ENCODE data around the gene CKB. TPM values are rescaled to one million over a fixed set of nuclear protein-coding genes. Genes with fewer than 3 reads are reported as not detected.

The CKB gene
- total and polyA plus RNA-seq, 4 donors = 9.0 to 32.9 (median 20.4) TPM

DNA sequence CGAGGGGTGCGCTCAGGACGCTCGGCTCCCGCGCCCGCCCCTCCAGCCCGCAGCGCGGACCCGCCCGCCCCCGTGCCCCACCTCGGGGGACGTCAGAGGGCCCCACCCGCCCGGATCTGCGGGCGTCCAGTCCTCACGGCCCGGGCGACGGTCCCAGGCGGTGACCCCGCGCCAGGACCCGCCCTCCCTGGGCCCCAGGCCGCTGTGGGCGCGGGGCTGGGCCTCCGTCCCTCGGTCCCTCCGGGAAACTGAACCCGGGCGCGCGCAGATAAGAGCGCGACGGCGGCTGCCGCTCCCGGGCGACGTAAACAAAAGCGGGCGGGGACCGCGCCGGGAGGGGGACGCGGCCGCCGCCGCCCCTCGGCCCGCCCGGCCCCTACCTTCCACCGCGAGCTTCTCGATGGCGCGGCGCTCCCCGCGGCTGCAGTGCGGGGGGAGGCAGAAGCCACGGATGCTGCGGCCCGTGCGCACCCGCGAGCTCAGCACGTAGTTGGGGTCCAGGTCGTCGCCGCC, 1.1 kb downstream of the CKB start (continued):
- no peak for TF ChIP-seq ZBTB33 (IDR thresholded peaks at IDR 0.05)
- TF ChIP-seq GABPA (IDR thresholded peaks at IDR 0.05 in 1 of 2, conservative IDR thresholded peaks at IDR 0.05 in 1 of 2) = no peak

DNA sequence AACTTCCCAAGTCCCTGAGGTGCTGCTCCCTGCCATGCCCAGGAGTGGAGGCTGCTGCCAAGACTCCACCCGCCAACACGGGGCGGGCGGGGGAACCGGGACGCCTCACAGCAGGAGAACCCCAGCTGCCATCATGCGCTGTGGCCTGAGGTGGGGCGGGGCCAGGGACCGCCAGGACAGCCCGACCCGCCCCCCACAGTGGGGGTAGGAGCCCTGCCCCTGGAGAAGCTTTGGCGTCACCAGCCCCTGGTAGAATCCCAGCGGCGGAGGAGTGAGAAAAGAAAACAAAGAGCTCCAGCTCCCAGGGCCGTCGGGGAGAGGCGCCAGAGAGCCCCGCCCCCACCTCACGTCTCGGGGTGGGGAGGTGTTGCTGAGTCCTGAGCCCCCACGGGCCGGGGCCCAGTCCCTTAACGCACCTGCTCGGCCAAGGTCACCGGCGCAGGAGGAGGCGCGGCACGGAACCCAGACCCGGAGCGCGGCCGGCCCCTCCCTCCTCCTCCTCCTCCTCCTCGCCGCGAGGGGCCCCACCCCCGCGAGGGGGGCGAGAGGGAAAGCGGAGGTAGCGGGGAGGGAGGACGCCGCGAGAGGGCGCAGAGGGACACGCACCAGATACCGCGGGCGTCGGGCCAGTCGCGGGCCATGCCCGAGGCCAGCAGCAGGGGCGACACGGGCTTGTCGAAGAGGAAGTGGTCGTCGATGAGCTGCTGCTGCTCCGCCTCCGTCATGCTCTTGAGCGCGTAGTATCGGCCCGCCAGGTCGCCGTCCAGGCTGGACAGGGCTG, 1.8 kb downstream of the CKB start:
- no peak overlapping the region for H3K9ac ChIP-seq (ENCODE audit: low read depth in 1 of 2, low read length in 2 of 2)
- 7% methylated on average over 66 of the region's 66 CpGs for WGBS
- H3K4me3 ChIP-seq (ENCODE audit: low read depth in 1 of 3, low read length in 3 of 3) = peak overlapping the region in 2 of 3 donors; percentile 29 to 51
- peak; percentile 69 for DNase-seq (ENCODE audit: low spot score)
- H3K4me1 ChIP-seq (ENCODE audit: control insufficient read depth in 4 of 4, insufficient read depth in 4 of 4, low read length in 3 of 4) = peaks cover 11 to 53% (median 28%) of the 10 kb centered on the region in 4 donors
- H3K27me3 ChIP-seq (ENCODE audit: control insufficient read depth in 4 of 4, insufficient read depth in 4 of 4, low read length in 3 of 4) = no peaks in the 10 kb centered on the region
- peak overlapping the region in 1 of 2 donors; percentile 41 for H3K27ac ChIP-seq (ENCODE audit: low read depth in 1 of 2, low read length in 2 of 2)
- H3K9me3 ChIP-seq (ENCODE audit: control insufficient read depth in 4 of 4, low read length in 3 of 4) = no peaks in the 10 kb centered on the region
- TF ChIP-seq RAD21 (IDR thresholded peaks at IDR 0.05) (peak in 1 of 2 donors; percentile 56), TAF1 (conservative IDR thresholded peaks at IDR 0.05) (no peak), GABPA (IDR thresholded peaks at IDR 0.05 in 1 of 2, conservative IDR thresholded peaks at IDR 0.05 in 1 of 2) (no peak), FOXA1 (IDR thresholded peaks at IDR 0.05) (no peak), CTCF (IDR thresholded peaks at IDR 0.05; ENCODE audit: low read depth, low read length, missing input control) (peak; percentile 38), HNF4G (IDR thresholded peaks at IDR 0.05) (no peak)
- H3K36me3 ChIP-seq (ENCODE audit: control insufficient read depth in 4 of 4, insufficient read depth in 3 of 4, low read depth in 1 of 4, low read length in 3 of 4) = no peaks in the 10 kb centered on the region

GRCh38 chr14:103520269-103520656, 2.4 kb downstream of the CKB start:
- no peak overlapping the region for H3K4me3 ChIP-seq (ENCODE audit: low read depth in 1 of 3, low read length in 3 of 3)
- TF ChIP-seq EGR1 (IDR thresholded peaks at IDR 0.05; ENCODE audit: low read depth in 2 of 2) (no peak), GABPA (IDR thresholded peaks at IDR 0.05 in 1 of 2, conservative IDR thresholded peaks at IDR 0.05 in 1 of 2) (no peak), NR2F2 (IDR thresholded peaks at IDR 0.05) (no peak), YY1 (IDR thresholded peaks at IDR 0.05) (no peak), HNF4G (IDR thresholded peaks at IDR 0.05) (no peak), CTCF (IDR thresholded peaks at IDR 0.05; ENCODE audit: low read depth, low read length, missing input control) (no peak), ZBTB33 (IDR thresholded peaks at IDR 0.05) (no peak)
- H3K27ac ChIP-seq (ENCODE audit: low read depth in 1 of 2, low read length in 2 of 2) = peak overlapping the region in 1 of 2 donors; percentile 41
- no peaks in the 10 kb centered on the region for H3K9me3 ChIP-seq (ENCODE audit: control insufficient read depth in 4 of 4, low read length in 3 of 4)
- no peaks in the 10 kb centered on the region for H3K36me3 ChIP-seq (ENCODE audit: control insufficient read depth in 4 of 4, insufficient read depth in 3 of 4, low read depth in 1 of 4, low read length in 3 of 4)
- no peak for DNase-seq (ENCODE audit: low spot score)
- 83% methylated on average over 10 of the region's 10 CpGs for WGBS
- no peaks in the 10 kb centered on the region for H3K27me3 ChIP-seq (ENCODE audit: control insufficient read depth in 4 of 4, insufficient read depth in 4 of 4, low read length in 3 of 4)
- no peak overlapping the region for H3K9ac ChIP-seq (ENCODE audit: low read depth in 1 of 2, low read length in 2 of 2)
- peaks cover 5 to 48% (median 25%) of the 10 kb centered on the region in 4 donors for H3K4me1 ChIP-seq (ENCODE audit: control insufficient read depth in 4 of 4, insufficient read depth in 4 of 4, low read length in 3 of 4)

Measured in liver (tissue), 9 donors.